HK-2 (cell line): ENCODE results near the gene BAIAP3.
A peak's percentile ranks its signal among the peaks of the same experiment; 100 is the strongest.

Experiments used
- DNase-seq: peaks from one replicate; pipeline ENCODE4 v3.0.0-alpha.2; 2018; ENCODE audit not compliant: unreplicated experiment

Gene BAIAP3

GRCh38 chr16:1347286-1347855 is 13.9 kb downstream of the BAIAP3 start:
- DNase-seq, result no peak

GRCh38 chr16:1347962-1348361 is 14.5 kb downstream of the BAIAP3 start:
- no peak for DNase-seq

- no peak for DNase-seq
Observed at GRCh38 chr16:1348441-1348840, 15.0 kb downstream of the BAIAP3 start.

GRCh38 chr16:1348926-1349325 is 15.5 kb downstream of the BAIAP3 start:
- no peak for DNase-seq

GRCh38 chr16:1349351-1349750 is 15.9 kb downstream of the BAIAP3 start:
- DNase-seq, result no peak

- no peak for DNase-seq
Observed at GRCh38 chr16:1349951-1350350, 16.5 kb downstream of the BAIAP3 start.

GRCh38 chr16:1350691-1351090 is 17.2 kb downstream of the BAIAP3 start:
- DNase-seq, result no peak

GRCh38 chr16:1351215-1351581 is 17.8 kb downstream of the BAIAP3 start:
- no peak for DNase-seq

- peak; percentile 71 for DNase-seq
Observed at GRCh38 chr16:1351582-1352362, 18.3 kb downstream of the BAIAP3 start, which contains the start of the genes GNPTG and TSR3. GNPTG (plus strand) TSS chr16:1351931; CDS start chr16:1351966, 35 bp downstream. TSR3 (minus strand) TSS chr16:1351878; CDS start chr16:1351804, 74 bp downstream.

- DNase-seq, result no peak
Observed at GRCh38 chr16:1354815-1355540, 21.5 kb downstream of the BAIAP3 start.

- no peak for DNase-seq
Observed at GRCh38 chr16:1355591-1355990, 22.1 kb downstream of the BAIAP3 start.

- DNase-seq, result no peak
Observed at GRCh38 chr16:1356061-1356900, 22.8 kb downstream of the BAIAP3 start.

- DNase-seq, result no peak
Observed at GRCh38 chr16:1357906-1358566, 24.6 kb downstream of the BAIAP3 start.

- no peak for DNase-seq
Observed at GRCh38 chr16:1361685-1362360, 28.4 kb downstream of the BAIAP3 start.

- DNase-seq, result no peak
Observed at GRCh38 chr16:1362807-1363206, 29.4 kb downstream of the BAIAP3 start.

GRCh38 chr16:1363501-1364041 is 30.1 kb downstream of the BAIAP3 start:
- DNase-seq, result peak; percentile 33

- no peak for DNase-seq
Observed at GRCh38 chr16:1364510-1364909, 31.1 kb downstream of the BAIAP3 start.

GRCh38 chr16:1366060-1366711 is 32.7 kb downstream of the BAIAP3 start:
- DNase-seq, result no peak

GRCh38 chr16:1366712-1367299 is 33.4 kb downstream of the BAIAP3 start:
- DNase-seq, result no peak
